ENCODE results near the gene TMEFF2. TPM values are rescaled to one million over a fixed set of nuclear protein-coding genes. Genes with fewer than 3 reads are reported as not detected.

TMEFF2 gene, protein sequence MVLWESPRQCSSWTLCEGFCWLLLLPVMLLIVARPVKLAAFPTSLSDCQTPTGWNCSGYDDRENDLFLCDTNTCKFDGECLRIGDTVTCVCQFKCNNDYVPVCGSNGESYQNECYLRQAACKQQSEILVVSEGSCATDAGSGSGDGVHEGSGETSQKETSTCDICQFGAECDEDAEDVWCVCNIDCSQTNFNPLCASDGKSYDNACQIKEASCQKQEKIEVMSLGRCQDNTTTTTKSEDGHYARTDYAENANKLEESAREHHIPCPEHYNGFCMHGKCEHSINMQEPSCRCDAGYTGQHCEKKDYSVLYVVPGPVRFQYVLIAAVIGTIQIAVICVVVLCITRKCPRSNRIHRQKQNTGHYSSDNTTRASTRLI
- not detected in 2 replicates for total RNA-seq

DNA sequence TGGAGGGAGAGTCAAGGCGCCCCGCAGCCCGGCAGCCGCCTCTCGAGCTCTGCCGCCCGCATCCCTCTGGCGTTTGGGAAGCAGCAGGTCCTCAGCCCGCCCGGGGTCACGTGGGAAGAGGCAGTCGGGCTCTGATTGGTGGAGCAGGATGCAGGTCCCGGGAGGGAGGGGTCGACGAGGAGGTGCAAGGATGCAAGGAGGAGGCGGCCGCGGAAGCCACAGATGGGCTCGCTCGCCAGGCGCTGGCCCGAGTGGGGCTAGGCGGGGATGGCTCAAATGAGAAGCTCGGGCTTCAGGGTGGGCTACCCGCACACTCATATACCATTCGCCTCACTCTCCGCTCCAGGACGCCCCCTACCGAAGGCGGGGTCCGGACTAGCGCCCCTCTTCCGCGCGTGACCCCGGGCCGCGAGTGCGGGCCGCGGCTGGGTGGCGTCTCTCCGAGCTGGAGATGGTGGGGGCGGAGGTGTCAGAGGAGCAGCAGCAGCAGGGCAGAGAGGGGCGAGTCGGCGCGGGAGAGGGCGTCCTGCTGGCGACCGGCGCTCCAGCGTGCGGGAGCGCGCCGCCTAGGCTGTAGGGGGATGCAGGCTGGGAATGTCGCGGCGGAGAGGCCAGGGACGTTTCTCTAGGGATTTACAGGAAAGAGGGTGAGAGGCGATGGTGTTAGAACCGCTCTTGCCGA, at the start of gene TMEFF2:
TSS of gene TMEFF2 (minus strand) at position 68 of the 682 bp plus-strand sequence. CDS start 409 bp downstream, outside the sequence.
- peak; percentile 24 to 48 for DNase-seq (ENCODE audit: low read depth in 2 of 2)

DNA sequence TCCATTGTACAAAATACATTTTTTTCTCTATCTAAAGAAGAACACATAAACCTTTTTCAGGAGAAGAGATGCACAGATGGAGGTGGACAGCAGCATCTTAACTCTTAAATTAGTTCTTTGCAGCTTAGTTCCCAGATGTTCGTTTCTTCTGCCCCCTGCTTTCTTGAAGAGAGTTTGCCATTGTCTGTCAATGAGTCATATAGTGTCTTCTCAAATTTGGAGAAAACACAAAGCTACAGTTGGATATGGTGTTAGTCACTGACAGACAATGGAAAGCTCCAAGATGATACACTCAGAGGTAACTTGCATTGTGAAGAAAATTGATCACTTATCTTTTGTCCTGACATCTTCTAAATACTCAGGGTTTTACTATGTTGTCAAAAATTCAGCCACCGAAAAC, 48.8 kb upstream of the TMEFF2 start:
- DNase-seq (ENCODE audit: low read depth in 2 of 2), result peak in 1 of 2 donors; percentile 4

DNA sequence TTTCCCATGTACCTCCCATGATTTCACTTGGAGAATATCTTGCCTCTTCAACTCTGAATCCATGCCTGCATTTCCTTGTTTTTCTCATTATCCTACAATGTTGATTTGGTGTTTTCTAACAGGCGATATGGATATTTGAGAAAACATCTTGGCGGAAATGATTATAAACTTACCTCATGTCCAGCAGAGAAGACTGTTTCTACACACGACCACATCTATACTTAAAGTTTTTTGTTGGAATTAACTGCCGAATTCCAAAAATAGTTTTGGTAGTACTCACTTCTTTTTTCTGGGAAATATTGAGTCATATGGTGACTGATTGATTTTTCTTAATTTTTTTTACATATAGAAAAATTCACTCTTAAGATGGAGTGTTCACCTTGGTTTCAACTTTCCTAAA, 41.4 kb upstream of the TMEFF2 start:
- DNase-seq (ENCODE audit: low read depth in 2 of 2), result peak in 1 of 2 donors; percentile 5

DNA sequence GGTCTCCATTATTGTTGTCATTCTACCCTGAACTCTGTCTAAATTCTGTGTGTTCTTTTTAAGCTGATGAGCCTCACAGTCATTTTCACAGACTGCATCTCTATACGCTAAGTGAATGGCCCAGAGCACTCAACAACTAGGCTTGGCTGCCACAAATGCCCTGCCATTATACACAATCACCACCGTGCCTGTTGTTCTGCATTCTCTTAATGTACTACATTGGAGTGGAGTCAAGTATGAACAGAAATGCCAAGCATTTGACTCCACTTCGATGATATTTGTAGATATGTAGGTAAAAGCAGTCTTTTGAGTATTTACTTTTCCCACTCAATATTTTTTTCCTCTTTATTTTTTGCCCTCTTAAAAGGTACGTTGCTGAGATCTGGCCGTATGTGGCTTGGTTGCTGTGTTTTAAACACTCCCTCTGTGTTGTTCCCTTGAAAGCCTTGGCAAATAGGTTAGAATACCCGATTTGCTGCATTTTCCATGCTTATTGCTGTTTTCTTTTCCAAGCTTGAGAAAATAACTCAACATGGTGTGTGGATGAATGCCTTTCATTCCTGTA, 36.2 kb upstream of the TMEFF2 start:
- no peak for DNase-seq (ENCODE audit: low read depth in 2 of 2)

DNA sequence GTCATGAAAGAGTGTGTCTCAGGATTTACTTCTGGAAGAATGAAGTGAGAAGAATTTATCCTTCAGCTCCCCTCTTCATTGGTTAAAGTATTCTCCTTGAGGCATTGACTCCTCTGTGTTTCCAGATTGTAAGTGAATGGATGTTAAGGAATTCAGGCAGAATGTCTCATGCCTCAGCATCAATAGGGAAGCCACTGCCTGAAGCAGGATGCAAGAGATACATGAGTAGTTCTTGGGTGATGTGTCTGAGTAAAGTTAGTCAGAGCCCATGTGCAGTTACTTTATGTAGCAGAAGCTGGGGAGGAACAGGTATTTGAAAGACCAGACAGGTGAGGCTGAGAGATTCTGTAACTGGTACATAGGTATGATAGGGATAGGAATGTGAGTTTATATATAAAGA, 34.0 kb upstream of the TMEFF2 start:
- DNase-seq (ENCODE audit: low read depth in 2 of 2), result no peak

DNA sequence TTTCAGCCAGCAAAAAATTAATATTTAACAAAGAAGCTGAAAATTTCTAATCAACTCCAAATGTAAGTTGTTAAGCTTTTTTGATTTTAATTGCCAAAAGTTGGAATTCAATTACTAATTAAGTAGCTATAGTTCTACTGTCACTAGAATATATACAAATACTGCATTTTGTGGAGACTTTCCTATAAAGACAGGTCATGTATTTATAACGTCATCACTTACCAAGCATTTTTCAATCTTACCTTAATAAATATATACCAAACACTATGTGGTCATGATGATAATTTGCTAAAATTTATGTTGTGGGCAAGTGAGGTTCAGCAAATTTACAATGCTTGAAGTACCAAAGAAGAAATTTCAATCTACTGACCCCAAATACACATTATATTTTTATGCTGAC, 24.2 kb upstream of the TMEFF2 start:
- no peak for DNase-seq (ENCODE audit: low read depth in 2 of 2)

DNA sequence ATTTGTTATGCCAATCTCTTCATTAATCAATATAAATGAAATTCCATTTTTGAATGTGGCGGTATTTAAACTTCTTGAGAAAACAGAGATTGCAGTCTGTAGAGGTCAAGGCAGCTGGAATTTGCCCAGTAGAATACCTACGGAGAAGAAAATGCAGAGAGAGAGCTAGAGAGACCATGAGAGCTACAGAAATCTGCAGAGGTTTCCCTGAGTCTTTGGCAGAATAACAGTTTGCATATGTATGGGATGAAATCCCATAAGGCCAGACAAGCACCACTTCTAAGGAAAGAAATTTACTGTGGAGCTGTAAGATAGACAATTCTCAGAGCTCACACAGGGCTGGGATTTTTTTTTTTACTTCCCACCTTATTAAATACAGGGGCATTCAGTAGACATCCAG, 23.6 kb upstream of the TMEFF2 start:
- no peak for DNase-seq (ENCODE audit: low read depth in 2 of 2)

DNA sequence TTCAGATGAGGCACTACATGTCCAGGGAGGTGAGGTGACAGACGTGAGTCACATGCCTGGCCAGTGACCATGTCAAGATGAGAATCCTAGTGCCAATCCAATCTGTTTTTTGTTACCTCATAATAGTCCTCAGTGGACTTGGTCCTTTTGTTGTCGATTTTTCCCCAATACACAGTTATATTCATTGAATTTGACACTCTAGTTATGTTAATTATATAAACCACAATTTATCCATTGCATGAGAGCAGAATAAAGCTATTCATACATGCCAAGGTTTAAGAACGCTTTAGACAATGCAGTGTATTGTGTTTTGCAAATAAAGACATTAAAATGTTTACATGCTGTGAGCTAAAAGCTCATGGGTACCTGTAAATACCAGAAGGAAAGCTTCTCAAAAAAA, 21.6 kb upstream of the TMEFF2 start:
- DNase-seq (ENCODE audit: low read depth in 2 of 2), result no peak

DNA sequence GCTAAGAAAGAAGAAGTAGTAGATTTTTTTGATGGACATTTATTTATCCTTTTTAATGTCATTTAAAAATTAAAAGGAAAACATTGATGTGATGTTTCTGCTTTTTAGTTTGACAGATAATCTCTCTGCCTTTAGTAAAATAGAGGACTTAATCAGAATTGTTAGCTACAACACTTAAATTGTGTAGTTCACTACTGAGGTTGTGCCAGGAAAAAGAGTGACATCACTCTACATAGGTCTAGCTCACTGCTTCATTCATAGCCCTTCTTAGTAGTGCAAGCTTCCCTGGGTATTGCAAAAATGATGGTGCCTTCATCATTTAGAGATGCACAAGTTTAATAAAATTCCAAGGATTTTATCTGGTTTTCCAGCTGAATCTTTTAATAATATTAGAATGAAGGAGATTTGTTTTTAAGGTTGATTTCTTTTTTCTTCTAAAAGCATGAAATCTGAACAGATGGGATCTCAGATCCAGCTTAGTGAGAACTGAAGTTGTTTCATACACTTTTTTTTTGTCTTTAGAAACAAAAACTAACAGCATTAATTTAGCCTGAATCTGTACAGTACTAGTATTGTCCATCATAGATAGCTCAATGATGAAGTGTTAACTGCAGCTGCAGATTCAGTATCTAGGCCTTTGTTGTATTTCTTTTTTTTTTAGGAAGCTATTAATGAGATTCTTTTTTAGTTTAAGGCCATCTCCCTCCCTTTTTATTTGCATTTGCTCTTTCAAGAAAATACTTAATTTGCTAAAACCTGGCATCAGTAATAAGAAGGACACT, 20.6 kb upstream of the TMEFF2 start:
- DNase-seq (ENCODE audit: low read depth in 2 of 2), result no peak

DNA sequence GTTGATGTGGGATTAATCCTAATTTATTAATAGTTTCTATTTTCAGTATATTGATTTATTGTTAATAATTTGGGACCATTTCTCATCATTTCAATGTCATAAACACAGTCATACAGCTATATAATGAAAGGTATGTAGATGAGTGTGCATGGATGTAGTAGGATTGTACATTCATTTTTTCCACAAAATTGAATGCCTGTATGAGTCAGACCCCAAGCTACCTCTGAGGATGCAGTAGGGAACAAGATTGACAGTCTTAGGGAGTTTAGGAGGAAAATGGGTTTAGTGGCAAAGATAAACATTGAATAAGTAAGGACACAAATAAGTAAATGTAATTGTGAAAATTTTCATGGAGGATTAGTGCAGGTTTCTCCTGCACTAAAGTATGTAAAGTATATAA, 14.1 kb upstream of the TMEFF2 start:
- no peak for DNase-seq (ENCODE audit: low read depth in 2 of 2)

DNA sequence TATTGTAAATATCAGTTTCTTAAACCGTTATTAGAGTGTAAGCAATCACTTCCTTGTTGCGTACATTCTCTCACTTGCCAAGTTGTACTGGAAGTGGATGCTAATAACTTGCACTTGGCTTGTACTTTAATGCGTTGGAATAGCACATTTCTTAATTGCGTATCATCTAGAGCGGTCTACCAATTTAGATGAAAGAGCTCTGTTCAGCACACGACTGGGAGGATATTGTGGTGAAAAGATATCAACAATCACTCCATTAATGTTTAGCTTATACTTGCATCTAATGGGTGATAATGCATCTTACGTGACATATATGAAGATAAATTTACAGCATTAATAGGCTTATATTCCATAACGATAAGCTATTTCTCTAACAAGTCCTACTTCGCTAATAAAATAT, 11.7 kb upstream of the TMEFF2 start:
- DNase-seq (ENCODE audit: low read depth in 2 of 2), result no peak

DNA sequence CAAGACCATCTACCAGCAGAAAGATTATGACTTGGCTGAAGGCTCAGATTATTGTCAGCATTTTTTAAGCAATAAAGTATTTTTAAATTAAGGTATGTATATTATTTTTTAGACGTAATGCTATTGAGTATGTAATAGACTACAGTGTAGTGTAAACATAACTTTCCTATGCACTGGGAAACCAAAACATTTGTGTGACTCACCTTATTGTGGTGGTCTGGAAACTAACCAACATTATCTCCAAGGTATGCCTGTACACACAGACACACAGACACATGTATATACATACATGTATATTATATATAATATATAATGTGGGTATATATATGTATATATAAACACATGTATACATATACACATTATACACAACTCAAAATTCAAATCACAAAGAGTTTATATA, 9.1 kb upstream of the TMEFF2 start:
- DNase-seq (ENCODE audit: low read depth in 2 of 2), result peak in 1 of 2 donors; percentile 16

DNA sequence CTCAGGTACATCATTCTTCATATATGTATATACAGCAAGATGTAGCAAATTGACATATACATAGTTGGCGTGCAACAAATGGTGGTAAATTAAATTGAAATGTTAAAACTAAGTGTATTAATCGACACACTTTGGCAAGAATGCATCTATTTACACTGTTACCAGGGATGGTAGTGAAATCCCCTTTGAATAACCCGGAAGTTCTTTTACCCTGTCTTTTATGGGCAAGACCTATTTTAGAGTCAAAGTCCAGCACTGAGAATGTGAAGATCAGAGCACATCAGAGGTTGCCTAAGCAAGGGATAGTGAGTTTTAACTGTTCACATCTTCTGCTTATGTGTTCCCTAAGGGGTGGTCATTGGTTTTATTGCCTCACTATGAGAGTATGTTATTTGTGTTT, 7.6 kb upstream of the TMEFF2 start:
- no peak for DNase-seq (ENCODE audit: low read depth in 2 of 2)

DNA sequence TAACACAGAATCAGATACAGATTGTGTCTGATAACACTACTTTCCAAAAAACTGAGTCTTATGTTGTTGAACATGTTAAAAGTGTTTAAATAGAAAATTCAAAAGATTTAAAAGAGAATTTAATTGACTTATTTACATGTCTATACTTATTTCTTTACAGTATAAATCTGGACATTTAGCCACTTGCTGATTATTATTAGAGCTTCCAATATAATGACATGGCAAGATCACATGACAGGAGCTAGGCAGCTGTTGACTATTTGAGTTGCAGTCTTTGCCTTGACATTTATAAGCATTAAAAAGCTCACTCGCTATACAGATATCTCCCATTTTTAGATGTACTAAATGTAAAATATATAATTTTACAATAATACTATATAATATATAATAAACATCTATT, 6.4 kb upstream of the TMEFF2 start:
- DNase-seq (ENCODE audit: low read depth in 2 of 2), result no peak

DNA sequence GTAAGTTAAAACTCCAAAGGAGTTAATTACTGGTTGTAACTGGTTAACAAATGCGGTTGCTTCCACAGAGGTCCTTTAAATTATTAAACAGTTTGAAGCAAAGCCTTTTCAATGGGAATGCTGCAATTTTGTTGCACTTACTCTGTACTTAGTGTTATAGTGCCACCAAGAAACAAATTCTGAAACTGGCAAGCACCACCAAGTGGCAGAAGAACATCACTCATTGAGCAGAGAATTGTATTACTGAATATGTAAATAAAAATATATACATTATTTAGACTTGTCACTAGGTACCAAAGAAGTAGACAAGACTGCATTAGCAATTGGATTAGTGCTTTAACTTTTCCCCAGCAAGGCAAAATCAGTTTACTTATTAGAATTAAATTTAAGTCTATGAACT, 2.6 kb upstream of the TMEFF2 start:
- DNase-seq (ENCODE audit: low read depth in 2 of 2), result peak in 1 of 2 donors; percentile 9

DNA sequence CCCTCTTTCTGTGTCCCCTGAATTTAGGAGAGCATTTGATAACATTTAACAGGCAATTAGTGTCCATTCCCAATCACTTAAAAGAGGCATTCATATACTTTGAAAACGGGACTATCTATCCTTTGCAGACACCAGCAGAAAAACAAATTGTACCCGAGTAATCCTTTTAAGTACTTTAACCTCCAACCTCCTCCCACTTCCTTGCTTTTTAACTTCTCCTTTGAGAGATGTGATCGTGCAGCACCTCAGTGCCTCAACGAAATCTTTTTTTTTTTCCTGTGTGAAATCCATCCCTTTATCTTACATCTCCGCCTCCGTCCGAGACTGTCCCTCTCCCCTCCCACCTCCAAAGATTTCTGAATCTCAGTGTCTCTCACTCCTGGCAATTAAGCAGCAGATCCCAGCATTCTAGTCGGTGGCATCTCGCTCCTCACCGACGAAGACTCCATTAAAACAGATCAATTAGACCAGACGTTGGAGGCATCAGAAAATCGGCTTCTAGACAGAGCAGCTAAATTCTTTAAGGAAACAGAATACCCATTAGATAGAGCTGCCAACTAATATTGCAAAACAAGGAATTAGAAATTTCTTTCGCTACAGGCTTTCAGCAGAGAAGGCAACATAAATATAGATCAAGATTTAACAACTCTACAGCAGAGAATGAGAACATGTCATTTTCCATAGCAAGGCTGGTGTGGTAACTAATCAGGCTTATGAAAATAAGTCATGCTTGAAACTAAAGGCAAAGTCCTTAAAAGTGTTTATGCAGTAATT, 1.9 kb upstream of the TMEFF2 start:
- peak in 1 of 2 donors; percentile 3 for DNase-seq (ENCODE audit: low read depth in 2 of 2)

DNA sequence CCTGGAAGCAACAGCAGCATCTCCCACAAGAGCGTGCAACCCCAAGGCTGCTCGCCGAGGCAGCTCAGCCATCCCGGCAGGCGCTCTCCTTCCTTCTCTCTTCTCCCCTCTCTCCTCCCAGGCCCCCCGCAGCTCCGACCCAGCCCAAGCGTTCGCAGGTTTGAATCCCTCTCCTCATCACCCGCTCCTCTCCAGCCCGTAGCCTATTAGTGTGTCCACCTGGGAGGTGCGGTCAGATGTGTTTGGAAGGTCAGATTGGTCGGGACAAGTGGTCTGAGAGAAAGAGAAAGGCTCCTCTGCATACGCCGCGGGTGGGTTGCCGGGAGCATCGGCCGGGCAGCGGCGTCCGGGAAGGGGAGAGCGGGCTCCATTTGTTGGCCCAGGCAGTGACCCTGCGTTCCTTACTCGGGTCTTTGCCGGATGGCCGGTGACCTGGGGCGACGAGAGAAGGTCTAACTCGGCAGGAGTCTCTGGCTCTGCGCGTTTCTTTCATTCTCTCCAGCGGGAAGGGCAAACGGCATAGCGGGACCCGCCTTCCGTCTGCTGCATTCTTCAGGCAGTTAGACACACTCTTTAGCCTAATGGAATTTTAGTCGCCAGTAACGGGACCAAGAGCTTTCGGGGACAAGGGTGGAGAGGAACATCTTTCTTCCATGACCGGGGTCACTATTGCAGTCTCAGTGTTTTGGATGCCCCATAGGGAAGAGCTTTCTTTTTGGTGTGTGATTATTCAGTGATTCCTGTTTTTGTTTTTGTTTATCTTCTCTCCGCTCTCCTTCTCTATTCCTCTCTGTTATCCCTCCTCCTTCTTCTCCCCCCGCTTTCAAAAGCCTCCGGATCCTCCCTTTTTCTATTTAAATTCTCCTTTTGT, 1.1 kb upstream of the TMEFF2 start:
- DNase-seq (ENCODE audit: low read depth in 2 of 2), result peak; percentile 5 to 32

DNA sequence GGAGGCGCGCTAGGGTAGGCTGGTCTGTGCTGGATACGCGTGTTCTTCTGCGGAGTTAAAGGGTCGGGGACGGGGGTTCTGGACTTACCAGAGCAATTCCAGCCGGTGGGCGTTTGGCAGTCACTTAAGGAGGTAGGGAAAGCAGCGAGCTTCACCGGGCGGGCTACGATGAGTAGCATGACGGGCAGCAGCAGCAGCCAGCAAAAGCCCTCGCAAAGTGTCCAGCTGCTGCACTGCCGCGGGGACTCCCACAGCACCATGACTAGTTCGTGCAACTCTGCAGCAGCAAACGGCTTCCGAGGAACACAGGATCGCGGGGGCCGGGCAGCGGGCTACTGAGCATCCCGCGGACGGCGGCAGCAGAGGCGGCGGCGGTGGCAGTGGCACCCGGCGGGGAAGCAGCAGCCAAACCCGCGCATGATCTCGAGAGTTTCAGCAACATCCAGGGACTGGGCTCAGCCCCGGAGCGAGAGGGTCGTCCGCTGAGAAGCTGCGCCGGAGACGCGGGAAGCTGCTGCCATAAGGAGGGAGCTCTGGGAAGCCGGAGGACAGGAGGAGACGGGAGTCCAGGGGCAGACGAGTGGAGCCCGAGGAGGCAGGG, 368 bp downstream of the TMEFF2 start:
- DNase-seq (ENCODE audit: low read depth in 2 of 2), result peak; percentile 19 to 26

DNA sequence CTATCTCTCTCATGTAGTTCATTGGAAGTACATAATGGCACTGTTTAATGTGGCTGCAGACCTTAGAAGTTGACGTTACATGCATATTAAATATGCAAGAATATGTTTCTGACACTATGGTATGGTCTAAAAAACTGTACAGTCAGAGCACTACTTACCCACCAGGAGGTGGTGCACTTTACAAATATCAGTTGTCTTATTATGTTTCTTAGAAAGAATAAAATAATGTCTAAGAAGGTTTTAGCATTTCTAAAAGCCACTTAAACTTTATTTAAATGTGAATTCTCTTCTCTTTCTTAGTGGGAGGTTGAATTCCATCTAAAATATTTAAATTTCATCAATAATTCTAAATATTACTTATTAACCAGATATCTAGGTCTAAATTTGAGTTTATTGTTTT, 4.3 kb downstream of the TMEFF2 start:
- peak; percentile 44 to 53 for DNase-seq (ENCODE audit: low read depth in 2 of 2)

DNA sequence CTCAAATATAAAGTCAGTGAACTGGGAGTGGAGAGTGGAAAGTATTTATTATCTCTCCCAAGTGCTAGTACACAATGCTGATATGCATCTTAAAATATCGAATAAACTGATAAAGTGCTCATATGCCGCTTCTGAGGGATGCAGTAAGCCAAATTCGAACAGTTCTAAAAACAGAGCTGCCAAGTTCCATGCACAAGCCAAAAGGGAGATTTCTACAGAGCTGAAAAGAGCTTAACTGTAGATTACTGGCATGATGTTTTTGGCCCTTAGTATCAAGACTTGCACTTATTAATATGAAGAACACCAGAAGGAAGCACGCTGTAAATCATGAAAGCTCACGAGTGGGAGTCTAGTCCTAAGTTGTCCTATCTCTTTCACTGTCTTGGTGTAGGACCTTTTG, 7.9 kb downstream of the TMEFF2 start:
- no peak for DNase-seq (ENCODE audit: low read depth in 2 of 2)

All from lung microvascular endothelial cell (primary cell).